CMK (cell line): ENCODE measurements around the gene GNL1.
A peak's percentile ranks its signal among the peaks of the same experiment; 100 is the strongest.
"Not testable (repeated sequence)": the region's sequence is repeated elsewhere in the genome, so short reads cannot be mapped to it uniquely, and the experiment has no call there.

Experiments used
- DNase-seq: peaks from one replicate; pipeline ENCODE4 v3.0.0-alpha.2; 2010; ENCODE audit warnings: low read depth

The GNL1 gene, protein sequence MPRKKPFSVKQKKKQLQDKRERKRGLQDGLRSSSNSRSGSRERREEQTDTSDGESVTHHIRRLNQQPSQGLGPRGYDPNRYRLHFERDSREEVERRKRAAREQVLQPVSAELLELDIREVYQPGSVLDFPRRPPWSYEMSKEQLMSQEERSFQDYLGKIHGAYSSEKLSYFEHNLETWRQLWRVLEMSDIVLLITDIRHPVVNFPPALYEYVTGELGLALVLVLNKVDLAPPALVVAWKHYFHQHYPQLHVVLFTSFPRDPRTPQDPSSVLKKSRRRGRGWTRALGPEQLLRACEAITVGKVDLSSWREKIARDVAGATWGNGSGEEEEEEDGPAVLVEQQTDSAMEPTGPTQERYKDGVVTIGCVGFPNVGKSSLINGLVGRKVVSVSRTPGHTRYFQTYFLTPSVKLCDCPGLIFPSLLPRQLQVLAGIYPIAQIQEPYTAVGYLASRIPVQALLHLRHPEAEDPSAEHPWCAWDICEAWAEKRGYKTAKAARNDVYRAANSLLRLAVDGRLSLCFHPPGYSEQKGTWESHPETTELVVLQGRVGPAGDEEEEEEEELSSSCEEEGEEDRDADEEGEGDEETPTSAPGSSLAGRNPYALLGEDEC

DNA sequence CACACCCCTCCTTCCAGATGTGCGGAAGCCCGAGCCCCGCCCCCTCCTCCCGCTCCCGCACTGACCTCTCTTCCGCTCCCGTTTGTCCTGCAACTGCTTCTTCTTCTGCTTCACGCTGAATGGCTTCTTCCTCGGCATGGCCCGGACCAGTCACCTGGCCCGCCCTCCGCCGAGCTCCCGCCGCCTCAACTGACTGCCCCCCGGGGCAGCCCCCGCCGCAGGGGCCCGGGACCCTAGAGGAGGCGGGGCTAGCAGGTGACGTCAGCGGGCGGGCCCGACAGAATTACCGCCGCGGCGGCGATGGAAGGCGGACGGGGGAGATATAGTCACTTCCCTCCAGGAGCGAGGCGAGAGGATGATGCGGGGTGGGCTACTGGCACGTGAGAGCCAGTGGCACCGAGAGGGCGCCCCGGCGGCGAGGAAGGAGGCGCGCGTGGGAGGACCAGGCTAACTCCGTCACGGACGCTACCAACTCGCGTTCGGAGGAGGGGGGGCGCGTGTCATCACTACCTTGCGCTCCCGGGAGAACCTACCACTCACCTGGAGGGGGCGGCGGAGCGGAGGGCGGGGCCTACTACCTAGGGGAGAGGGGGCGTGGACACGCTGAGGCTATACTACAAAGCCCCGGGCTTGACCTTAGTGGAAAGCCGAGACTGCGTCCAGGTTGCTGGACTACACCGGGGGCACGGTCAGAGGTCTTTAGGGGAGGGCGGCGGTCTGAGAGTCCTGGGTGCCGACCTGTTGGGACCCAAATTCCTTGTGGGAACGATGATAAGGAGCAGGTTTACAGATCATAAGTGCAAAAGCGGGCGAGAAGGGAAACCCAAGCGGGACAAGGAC lies at the start of gene GNL1:
Gene GNL1, minus strand, starts transcription at position 424 of the 840 bp plus-strand sequence. Its CDS starts 286 bp downstream, at position 138.
- peak; percentile 84 for DNase-seq

GRCh38 chr6:30603961-30604360 lies 47.7 kb upstream of the GNL1 start:
- no peak for DNase-seq

- DNase-seq: no peak
These were observed 45.7 kb upstream of the GNL1 start for GRCh38 chr6:30601815-30602641.

DNA sequence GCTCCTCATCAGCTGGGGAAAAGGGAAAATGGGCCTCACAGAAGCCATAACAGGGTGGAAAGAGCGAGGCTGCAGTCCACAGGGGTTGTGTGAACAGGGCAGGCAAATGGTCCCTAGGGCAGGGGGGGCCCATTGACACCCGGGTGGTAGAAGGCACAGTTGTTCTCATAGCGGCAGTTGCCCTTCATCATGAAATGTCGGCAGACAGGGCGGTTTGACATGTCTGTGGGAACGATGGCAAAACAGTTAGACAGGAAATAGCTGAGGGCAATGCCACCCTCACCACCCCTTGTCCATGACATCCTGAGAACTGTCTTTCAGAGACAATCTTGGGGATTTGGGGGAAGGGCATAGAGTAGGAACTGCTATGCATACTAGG lies 45.1 kb upstream of the GNL1 start:
- DNase-seq: no peak

- no peak for DNase-seq
These were observed 44.2 kb upstream of the GNL1 start for GRCh38 chr6:30600451-30600961.

GRCh38 chr6:30599625-30600324 lies 43.5 kb upstream of the GNL1 start:
- no peak for DNase-seq

DNA sequence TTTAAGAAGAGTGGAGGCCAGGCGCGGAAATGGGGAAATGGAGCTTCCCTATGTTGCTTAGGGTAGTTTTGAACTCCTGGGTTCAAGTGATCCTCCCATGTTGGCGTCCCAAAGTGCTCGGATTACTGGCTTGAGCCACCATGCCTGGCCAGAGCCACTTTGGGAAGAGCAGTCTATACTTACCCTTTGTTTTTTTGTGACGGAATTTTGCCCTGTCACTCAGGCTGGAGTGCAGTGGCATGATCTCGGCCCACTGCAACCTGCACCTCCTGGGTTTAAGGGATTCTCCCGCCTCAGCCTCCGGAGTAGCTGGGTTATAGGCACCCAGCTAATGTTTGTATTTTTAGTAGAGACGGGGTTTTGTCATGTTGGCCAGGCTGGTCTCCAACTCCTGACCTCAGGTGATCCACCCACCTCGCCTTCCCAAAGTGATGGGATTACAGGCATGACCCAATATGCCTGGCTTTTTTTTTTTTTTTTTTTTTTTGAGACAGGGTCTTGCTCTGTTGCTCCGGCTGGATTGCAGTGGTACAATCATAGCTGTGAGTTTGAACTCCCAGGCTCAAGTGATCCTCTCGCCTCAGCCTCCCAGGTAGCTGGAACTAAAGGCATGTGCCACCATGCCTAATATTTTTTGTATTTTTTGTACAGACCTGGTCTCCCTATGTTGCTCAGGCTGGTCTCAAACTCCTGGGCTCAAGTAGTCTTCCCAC lies 42.8 kb upstream of the GNL1 start:
- no peak for DNase-seq

GRCh38 chr6:30597315-30598144 lies 41.2 kb upstream of the GNL1 start:
- DNase-seq: not testable (repeated sequence)

GRCh38 chr6:30592287-30592686 lies 36.0 kb upstream of the GNL1 start:
- no peak for DNase-seq

- no peak for DNase-seq
These were observed 34.7 kb upstream of the GNL1 start for GRCh38 chr6:30591008-30591407.

DNA sequence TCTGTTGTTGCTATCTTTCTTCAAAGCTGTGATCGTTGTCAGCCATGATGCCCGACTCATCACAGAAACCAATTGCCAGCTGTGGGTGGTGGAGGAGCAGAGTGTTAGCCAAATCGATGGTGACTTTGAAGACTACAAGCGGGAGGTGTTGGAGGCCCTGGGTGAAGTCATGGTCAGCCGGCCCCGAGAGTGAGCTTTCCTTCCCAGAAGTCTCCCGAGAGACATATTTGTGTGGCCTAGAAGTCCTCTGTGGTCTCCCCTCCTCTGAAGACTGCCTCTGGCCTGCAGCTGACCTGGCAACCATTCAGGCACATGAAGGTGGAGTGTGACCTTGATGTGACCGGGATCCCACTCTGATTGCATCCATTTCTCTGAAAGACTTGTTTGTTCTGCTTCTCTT lies 34.2 kb upstream of the GNL1 start:
- no peak for DNase-seq

DNA sequence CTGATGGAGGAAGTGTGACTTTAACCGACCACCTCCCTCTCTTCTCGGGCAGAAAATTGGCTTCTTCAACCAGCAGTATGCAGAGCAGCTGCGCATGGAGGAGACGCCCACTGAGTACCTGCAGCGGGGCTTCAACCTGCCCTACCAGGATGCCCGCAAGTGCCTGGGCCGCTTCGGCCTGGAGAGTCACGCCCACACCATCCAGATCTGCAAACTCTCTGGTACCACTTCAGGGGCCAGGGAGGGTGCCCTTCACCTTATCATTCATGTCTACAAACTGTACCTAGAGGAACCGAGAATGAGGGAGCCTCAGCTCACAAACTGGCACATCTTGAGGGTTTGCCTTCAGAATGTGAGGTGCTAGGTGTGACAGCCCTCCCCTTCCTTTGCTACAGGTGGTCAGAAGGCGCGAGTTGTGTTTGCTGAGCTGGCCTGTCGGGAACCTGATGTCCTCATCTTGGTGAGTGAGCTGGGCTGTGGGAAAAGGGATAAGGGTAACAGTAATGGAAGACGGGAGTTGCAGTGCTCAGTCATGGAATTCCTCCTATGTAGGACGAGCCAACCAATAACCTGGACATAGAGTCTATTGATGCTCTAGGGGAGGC lies 33.6 kb upstream of the GNL1 start:
- DNase-seq: no peak

GRCh38 chr6:30583921-30584320 lies 27.6 kb upstream of the GNL1 start:
- DNase-seq: no peak

GRCh38 chr6:30578051-30578450 lies 21.8 kb upstream of the GNL1 start:
- DNase-seq: no peak

DNA sequence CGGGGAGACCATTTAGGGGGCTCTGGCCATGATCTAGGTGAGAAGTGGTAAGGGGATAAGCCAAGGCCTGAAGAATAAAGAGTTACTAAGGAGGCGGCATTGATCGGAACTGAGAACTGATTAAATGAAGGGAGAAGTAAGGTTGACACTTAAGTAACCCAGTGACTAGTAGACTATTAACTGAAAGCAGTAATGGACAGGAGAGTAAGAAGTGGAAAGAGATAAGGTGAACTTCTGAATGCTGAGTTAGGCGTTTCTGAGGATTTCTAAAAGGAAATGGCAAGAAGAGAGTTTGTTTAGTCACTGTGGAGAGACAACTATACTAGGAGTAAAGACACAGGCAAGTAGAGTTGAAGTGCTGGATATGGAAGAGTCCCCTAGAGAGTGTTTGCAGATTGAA lies 16.8 kb upstream of the GNL1 start:
- no peak for DNase-seq

- no peak for DNase-seq
These were observed 15.9 kb upstream of the GNL1 start for GRCh38 chr6:30572148-30572547.

- no peak for DNase-seq
These were observed 15.4 kb upstream of the GNL1 start for GRCh38 chr6:30571762-30572082.

DNA sequence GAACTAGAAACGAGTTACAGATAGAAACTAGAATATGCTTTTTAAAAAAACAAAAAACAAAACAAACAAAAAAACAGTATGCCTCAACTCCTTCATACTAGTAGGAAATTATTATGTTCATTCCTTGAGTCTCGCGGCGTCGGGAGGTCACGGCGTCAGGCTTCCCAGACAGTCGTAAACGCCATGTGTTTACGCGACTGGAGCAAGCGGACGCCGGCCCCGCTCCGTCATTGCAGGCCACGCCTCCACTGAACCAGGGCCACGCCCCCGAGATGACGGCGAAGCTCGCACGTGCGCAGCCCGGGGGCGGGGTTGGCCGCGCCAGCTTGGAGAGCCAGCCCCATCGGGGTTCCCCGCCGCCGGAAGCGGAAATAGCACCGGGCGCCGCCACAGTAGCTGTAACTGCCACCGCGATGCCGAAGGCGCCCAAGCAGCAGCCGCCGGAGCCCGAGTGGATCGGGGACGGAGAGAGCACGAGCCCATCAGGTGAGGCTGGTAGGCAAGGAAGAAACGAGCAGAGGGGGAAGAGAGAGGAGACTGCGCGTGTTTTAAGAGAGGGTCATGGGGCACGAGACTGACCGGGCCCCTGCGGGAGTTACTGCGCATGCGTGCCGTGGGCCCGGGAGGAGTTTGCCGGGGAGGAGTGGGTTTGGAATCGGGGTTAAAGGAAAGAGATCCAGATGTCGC lies 14.9 kb upstream of the GNL1 start, which contains the start of gene ABCF1:
Gene ABCF1, plus strand, starts transcription at position 368 of the 687 bp plus-strand sequence. Its CDS starts 46 bp downstream, at position 414.
- DNase-seq: peak; percentile 92

- no peak for DNase-seq
These were observed 14.4 kb upstream of the GNL1 start for GRCh38 chr6:30570740-30571074.
